NCI-H2171 treated with DMSO at 0.1 percent for 48 hours (cell line): ENCODE measurements around the gene FAM20C.

ENCODE experiments used
- DNase-seq: peaks from one replicate; lab custom pipeline; 2025; lab: John Stamatoyannopoulos, UW

Gene FAM20C

DNA sequence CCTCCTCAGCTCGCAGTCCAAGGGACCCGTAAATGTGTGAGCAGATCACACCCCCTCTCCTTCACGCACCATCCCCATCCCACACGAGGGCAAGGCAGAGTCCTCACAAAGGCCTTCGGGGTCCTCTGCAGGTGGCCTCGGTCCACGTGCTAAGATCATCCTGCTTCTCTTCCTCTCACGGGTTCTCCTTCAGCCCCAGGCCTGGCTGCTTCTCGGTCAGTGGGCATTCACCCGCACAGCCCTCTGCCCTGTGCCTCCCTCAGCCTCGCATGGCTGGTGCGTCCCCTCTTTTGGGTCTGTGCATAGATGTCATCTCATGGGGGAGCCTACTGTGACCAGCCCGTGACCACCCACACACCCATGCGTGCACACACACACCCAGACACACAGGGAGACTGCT is 80.3 kb downstream of the FAM20C start:
- DNase-seq = no peak

DNA sequence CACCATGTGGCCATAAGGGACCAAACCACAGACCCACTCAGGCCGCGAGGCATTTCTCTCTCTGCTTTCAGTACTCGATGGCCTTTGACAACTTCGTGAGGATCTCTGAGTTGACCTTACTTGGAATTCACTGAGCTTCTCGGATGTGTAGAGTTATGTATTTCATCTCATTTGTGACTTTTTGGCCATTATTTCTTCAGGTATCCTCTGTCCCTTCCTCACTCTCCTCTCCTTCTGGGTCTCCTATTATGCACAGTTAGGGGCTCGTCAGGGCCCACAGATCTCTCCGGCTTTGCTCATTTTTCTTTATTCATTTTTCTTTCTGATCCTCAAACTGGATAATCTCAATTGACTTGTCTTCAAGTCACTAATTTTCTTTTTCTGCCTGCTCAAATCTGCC is 81.0 kb downstream of the FAM20C start:
- DNase-seq = no peak

GRCh38 chr7:274266-274665 is 81.9 kb downstream of the FAM20C start:
- no peak for DNase-seq

DNA sequence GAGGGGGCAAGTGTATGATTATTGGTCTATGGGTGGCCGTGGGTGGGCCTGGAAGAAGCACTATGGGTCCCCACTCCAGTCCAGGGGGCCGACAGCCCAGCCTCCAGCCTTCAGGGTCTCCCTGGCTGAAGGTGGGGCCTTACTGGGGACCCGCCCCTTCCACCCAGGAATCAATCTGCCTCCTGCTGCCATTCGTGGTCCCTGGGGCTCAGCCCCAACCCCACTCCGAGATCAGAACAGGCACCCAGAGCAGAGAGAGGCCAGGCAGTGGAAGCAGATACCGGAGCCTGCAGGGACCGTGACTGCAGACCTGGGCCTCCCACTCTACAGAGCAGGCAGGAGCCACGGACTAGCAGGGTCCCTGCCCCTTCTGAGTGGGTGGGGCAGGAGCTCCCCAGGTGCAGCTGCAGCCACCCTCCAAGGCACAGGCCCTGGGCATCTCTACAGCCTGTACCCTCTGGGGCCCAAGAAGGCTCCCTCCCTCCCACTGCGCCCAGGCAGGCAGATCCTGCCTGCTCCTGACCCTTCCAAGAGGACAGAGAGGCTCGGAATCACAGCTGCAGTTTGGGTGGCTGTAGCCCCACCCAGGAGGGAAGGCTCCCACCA is 84.0 kb downstream of the FAM20C start:
- no peak for DNase-seq

DNA sequence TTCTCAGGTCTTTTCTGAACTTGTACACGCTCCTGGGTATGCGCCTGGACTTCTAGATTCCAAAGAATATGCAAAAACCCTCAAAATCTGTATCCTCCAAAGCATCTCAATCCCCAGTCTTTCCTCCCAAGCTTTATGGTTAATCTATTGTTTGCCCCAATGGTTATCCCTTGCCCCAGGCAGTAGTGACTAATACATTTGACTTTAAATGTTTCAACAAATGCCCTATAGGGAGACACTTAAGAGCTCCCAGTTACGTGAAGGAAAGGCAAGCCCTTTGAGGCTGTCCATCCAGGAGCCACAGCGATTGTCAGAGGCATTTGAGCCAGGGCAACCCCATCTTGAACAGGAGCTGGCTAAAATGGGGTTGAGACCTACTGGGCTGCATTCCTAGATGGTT is 84.9 kb downstream of the FAM20C start:
- no peak for DNase-seq

- no peak for DNase-seq
Measured at GRCh38 chr7:278081-278480, 85.7 kb downstream of the FAM20C start.

DNA sequence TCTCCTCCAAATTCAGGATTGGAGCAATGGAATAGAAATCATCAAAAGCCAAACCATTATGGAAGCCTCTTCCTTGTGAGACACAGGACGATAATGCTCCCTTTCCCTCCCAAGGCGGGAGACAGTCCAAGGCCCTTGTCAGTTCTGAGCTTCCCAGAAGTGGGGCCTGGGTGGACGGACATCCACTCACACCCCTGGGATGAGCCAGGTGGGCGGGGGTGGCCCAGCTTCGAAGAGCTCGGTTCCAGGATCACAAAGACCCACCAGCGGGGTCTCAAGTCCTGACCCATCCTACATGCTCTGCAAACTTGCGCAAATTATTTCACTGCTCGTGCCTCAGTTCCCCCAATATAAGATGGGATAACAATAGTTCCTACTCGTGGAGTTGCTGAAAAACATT is 87.5 kb downstream of the FAM20C start:
- no peak for DNase-seq

DNA sequence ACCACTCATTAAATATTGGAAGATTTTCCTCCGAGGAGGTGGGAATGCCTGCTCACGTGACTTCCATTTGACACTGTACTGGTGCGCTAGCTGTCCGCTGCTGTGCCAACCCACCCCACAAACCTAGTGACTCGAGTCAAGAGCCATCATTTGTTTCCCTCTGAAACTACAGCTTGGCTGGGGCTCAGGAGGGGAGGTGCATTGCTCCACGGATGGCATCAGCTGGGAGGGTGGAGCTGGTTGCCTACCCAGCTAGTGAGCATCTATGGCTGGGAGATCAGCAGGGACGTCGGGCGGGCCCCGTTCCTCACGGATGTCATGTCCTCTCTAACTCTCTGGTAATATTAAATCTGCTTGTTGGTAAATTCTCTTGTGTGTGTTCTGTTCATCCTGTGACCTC is 88.1 kb downstream of the FAM20C start:
- no peak for DNase-seq

DNA sequence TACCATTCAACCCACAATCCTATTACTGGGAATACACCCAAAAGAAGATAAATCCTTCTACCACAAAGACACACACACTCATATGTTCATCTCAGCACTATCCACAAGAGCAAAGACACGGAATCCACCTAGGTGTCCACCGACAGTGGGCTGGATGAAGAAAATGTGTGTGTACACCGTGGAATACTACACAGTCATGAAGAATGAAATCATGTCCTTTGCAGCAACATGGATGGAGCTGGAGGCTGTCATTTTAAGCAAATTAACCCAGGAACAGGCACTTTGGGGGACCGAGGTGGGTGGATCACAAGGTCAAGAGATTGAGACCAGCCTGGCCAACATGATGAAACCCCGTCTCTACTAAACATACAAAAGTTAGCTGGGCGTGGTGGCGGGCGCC is 89.3 kb downstream of the FAM20C start:
- no peak for DNase-seq

DNA sequence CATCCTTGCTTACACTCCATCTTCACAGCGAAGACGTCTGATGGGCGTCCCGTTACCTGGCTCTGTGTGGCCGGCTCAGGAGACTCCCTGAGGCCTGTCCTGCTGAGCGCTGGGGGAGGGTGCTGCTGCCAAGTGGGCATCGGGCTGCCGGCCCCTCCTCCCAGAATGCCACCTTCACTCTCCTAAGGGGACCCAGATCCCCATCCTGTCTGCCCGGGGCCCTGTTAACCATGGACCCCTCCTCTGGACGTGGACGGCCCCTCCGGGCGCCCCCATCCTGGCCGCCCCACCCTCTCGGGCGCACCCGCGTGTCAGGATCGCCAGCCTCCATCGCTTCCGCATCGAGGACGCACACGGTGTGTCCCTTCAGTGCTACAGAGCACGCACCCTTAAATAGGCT is 90.2 kb downstream of the FAM20C start:
- no peak for DNase-seq

DNA sequence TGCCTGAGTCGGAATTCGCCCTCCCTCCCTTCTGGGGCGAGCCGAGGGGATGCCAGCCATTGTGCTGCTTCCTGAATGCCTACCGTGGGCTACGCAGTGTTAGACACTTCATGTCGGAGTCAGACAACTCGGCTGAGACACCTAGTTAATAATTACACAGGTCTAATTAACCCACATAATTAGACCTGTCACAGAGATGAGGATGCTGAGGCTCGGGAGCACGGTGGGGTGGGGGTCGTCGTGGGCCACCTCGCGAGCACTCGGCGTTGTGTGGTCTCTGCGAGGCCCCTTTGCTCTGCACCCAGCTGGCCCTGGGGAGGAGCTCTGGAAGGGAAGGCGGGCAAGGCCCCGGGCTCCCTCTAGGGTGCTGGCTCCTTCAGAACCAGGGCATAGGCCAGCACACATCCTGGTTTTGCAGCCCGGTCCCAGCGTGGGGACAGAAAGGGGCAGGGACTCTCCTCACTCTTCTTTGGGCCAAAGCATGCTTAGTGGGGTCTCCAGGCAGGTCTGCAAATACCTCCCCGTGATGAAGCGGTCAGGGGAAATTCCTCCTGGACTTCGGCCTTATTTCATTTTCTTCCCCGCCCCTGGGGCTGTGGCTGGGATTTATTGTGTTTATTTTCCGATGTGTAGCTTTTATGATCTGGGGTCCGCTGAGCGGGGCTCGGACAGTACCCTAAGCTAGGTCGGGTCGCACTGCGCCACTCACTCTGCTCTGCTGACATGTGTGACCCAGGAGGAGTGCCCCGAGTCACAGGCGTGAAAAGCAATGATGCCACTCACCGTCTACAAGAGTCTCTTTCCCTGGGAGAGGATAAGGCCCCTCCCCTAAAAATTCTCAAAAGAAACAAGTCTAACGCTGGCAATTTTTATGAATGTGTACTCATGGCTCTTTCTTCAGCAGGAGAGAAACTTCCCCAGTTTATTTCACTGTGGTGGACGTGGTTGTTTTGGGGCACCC is 92.7 kb downstream of the FAM20C start:
- DNase-seq = no peak

DNA sequence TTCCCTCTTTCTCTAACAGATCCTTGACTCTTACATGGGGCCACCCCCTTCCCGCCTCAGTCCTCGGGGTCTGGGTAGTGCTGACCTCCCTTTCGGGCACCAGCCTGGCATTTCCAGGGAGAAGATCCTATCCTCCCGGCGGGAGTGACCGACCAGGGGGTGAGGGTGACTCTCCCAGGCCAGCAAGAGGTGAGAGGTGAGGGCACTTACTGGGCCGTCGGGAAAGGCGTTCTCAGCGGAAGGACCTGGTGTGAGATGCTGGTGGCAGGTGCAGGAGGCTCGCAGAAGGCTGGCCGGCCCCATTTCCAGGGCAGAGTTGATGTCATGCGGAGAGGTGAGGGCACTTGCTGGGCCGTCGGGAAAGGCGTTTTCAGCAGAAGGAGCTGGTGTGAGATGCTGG is 93.4 kb downstream of the FAM20C start:
- no peak for DNase-seq

GRCh38 chr7:286266-286665 is 93.9 kb downstream of the FAM20C start:
- no peak for DNase-seq

- no peak for DNase-seq
Measured at GRCh38 chr7:288671-289101, 96.3 kb downstream of the FAM20C start.

DNA sequence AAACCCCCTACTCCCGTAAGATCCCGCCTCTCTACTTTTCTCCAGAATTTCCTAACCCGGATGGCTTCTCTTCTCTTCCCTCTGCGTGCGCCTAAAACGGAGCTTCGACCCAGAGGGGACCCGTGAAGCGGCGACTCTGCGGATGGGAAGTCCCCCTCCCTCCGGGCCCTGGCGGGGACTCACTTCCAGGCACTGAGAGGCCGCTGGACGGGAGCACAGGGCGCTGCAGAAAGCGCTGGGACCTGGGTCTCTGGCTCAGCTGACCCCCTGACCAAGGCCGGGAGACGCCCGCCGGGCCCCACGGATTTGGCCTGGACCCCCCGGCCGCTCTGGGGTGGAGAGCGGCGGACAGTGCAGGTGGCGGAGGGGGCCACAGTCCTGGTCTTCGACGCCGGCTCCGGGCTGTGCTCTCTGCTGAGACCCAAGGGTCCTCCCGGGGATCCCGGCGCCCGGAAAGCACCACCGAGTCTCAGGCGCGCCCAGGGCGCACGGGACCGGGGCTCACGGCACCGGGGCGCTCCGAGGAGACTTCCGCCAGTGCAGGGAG is 96.9 kb downstream of the FAM20C start:
- no peak for DNase-seq

DNA sequence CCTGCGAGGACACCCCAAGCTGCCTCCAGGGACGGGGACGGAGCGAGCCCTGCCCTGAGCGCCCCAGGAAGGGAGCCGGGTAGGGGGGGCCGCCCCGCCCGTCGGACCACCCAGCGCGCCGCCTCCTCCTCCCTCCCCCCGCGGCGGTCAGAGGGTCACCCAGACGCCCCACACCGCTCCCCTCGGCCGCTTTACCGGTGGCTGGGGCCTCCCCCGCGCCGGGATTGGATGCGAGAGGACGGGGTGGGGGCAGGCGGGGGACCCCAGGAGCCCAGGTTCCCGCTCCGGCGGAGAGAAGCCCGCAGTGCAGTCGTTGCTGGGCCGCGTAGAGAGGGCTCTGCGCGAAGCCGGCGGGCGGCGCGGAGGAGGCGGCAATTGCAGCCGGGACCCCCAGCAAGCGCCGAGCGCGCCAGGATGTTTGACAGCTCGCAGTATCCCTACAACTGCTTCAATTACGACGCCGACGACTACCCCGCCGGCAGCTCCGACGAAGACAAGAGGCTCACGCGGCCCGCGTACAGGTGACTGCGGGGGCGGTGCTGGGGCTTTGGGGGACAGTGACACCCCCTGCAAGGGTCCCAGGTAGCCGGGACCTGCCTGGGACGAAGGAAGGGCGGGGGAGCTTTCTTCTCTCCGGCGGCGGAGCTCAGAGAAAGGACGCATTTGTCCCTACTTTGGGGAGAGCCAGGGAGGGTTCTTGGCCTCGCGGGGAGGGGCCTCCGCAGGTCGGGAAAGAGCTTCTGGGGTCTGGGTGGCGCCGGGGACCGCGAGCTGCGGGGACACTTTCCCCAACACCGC is 97.6 kb downstream of the FAM20C start, which contains the start of gene FOXL3:
Gene FOXL3, plus strand, starts transcription at position 415 of the 798 bp plus-strand sequence. Its CDS starts 0 bp downstream, at position 415.
- no peak for DNase-seq

- DNase-seq = peak; percentile 57
Measured at GRCh38 chr7:290554-291372, 98.4 kb downstream of the FAM20C start.

DNA sequence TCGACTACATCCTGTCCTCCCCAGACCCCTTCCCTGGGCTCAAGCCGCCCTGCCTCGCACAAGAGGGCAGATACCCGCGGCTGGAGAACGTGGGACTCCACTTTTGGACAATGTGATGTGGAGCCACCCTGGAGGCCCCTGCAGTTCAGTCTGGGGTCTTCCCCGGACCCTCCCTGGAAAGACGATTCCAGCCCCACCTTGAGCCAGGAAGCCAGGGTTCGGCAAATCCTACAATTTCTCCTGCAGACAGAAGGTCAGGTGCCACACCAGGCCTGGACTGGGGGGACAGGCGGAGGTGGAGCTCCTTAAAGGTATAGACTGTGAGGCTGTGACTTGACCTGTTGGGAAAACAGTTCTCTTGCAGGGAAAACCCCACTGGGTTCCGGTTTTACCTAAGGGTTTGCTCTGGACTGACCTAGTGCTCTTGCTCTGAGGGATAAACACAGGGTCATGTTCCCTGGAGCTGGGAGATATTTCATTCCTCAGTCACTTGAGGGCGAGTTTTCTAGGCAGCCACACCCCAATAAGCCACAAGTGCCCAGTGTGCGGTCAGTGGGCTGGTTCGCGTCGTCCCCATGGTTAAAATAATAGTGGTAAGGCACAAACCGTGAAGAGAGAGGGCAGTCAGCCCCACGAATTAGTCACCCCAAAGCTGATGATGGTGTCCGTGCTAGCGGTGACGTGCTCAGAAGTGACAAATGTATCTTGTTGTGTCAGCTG is 99.2 kb downstream of the FAM20C start:
- no peak for DNase-seq

GRCh38 chr7:292226-292625 is 99.9 kb downstream of the FAM20C start:
- no peak for DNase-seq

- no peak for DNase-seq
Measured at GRCh38 chr7:292826-293225, 100.5 kb downstream of the FAM20C start.
